ENCODE data around the gene GEMIN8. TPM values are rescaled to one million over a fixed set of nuclear protein-coding genes. Genes with fewer than 3 reads are reported as not detected.
A peak's percentile ranks its signal among the peaks of the same experiment; 100 is the strongest.

GEMIN8 gene
- total RNA-seq, 1 donor from 2014 or later = 7.9 TPM

- FAIRE-seq = no peak
These were observed 2.1 kb downstream of the GEMIN8 start for GRCh38 chrX:14027511-14028019.

GRCh38 chrX:14027036-14027435, 2.7 kb downstream of the GEMIN8 start:
- FAIRE-seq (no peak), DNase-seq (ENCODE audit: low read depth) (peak; percentile 49)
- Histone ChIP-seq H3K36me3 (ENCODE audit: control insufficient read depth, insufficient read depth, low read length) (no peaks in the 10 kb centered on the region), H3K27me3 (ENCODE audit: control insufficient read depth, insufficient read depth, low read length) (no peaks in the 10 kb centered on the region), H3K4me3 (ENCODE audit: low read depth, low read length) (no peak overlapping the region)
- TF ChIP-seq CTCF (IDR thresholded peaks at IDR 0.05; ENCODE audit: insufficient read depth, low read length, severe bottlenecking) = no peak

More at GRCh38 chrX:14027511-14028019, 2.1 kb downstream of the GEMIN8 start:
- no peaks in the 10 kb centered on the region for H3K27me3 ChIP-seq (ENCODE audit: control insufficient read depth, insufficient read depth, low read length)
- TF ChIP-seq CTCF (IDR thresholded peaks at IDR 0.05; ENCODE audit: insufficient read depth, low read length, severe bottlenecking) = no peak
- peak; percentile 93 for DNase-seq (ENCODE audit: low read depth)
- no peaks in the 10 kb centered on the region for H3K36me3 ChIP-seq (ENCODE audit: control insufficient read depth, insufficient read depth, low read length)
- H3K4me3 ChIP-seq (ENCODE audit: low read depth, low read length) = no peak overlapping the region

GRCh38 chrX:14026121-14026520, 3.6 kb downstream of the GEMIN8 start:
- DNase-seq (ENCODE audit: low read depth) (no peak), FAIRE-seq (no peak)
- Histone ChIP-seq H3K36me3 (ENCODE audit: control insufficient read depth, insufficient read depth, low read length) (no peaks in the 10 kb centered on the region), H3K27me3 (ENCODE audit: control insufficient read depth, insufficient read depth, low read length) (no peaks in the 10 kb centered on the region), H3K4me3 (ENCODE audit: low read depth, low read length) (no peak overlapping the region)
- TF ChIP-seq CTCF (IDR thresholded peaks at IDR 0.05; ENCODE audit: insufficient read depth, low read length, severe bottlenecking) = no peak

- TF ChIP-seq CTCF (IDR thresholded peaks at IDR 0.05; ENCODE audit: insufficient read depth, low read length, severe bottlenecking) = no peak
- no peak for FAIRE-seq
- Histone ChIP-seq H3K27me3 (ENCODE audit: control insufficient read depth, insufficient read depth, low read length) (no peaks in the 10 kb centered on the region), H3K4me3 (ENCODE audit: low read depth, low read length) (no peak overlapping the region), H3K36me3 (ENCODE audit: control insufficient read depth, insufficient read depth, low read length) (no peaks in the 10 kb centered on the region)
- no peak for DNase-seq (ENCODE audit: low read depth)
These were observed 7.7 kb downstream of the GEMIN8 start for GRCh38 chrX:14022019-14022418.

GRCh38 chrX:14017399-14017798, 12.3 kb downstream of the GEMIN8 start:
- no peak for TF ChIP-seq CTCF (IDR thresholded peaks at IDR 0.05; ENCODE audit: insufficient read depth, low read length, severe bottlenecking)
- Histone ChIP-seq H3K27me3 (ENCODE audit: control insufficient read depth, insufficient read depth, low read length) (no peaks in the 10 kb centered on the region), H3K36me3 (ENCODE audit: control insufficient read depth, insufficient read depth, low read length) (no peaks in the 10 kb centered on the region), H3K4me3 (ENCODE audit: low read depth, low read length) (no peak overlapping the region)
- DNase-seq (ENCODE audit: low read depth) (no peak), FAIRE-seq (peak; percentile 32)

GRCh38 chrX:14015941-14016340, 13.8 kb downstream of the GEMIN8 start:
- no peaks in the 10 kb centered on the region for H3K27me3 ChIP-seq (ENCODE audit: control insufficient read depth, insufficient read depth, low read length)
- no peak for TF ChIP-seq CTCF (IDR thresholded peaks at IDR 0.05; ENCODE audit: insufficient read depth, low read length, severe bottlenecking)
- H3K4me3 ChIP-seq (ENCODE audit: low read depth, low read length) = no peak overlapping the region
- no peak for DNase-seq (ENCODE audit: low read depth)
- FAIRE-seq = no peak
- no peaks in the 10 kb centered on the region for H3K36me3 ChIP-seq (ENCODE audit: control insufficient read depth, insufficient read depth, low read length)
